Keratinocyte (primary cell): ENCODE results near the gene ENTPD6. TPM values are rescaled to one million over a fixed set of nuclear protein-coding genes. Genes with fewer than 3 reads are reported as not detected.

Experiments used
- DNase-seq: peaks from one replicate; pipeline ENCODE4 v3.0.0-alpha.2; 2011; ENCODE audit warnings: low read depth, missing footprints, low spot score
- FAIRE-seq: peaks from 2 replicates; lab custom pipeline; 2011; peaks lifted over from hg19 to GRCh38; lab: Jason Lieb, UNC
- H2AFZ ChIP-seq: 2 replicates; pipeline ENCODE4 v1.6.0; 2012; ENCODE audit warnings: low read length, control low read depth, inconsistent platforms; ENCODE audit not compliant: control insufficient read depth
- H3K27ac ChIP-seq: 2 replicates; pipeline ENCODE4 v1.5.1; 2011; ENCODE audit warnings: low read length; ENCODE audit not compliant: control insufficient read depth, insufficient read depth
- H3K27me3 ChIP-seq: 3 replicates; pipeline ENCODE4 v1.6.0; 2011; ENCODE audit warnings: low read length; ENCODE audit not compliant: control insufficient read depth, insufficient read depth; ENCODE audit errors: extremely low read depth
- H3K36me3 ChIP-seq, 2 experiments: 2 replicates in 1 of 2; 3 replicates in 1 of 2; pipeline ENCODE4 v1.5.1; 2011; ENCODE audit warnings: low read length in 2 of 2, mild to moderate bottlenecking in 1 of 2; ENCODE audit not compliant: control insufficient read depth in 2 of 2, insufficient read depth in 2 of 2; ENCODE audit errors: extremely low read depth in 1 of 2
- H3K4me1 ChIP-seq: 3 replicates; pipeline ENCODE4 v1.5.1; 2011; ENCODE audit warnings: low read length; ENCODE audit not compliant: control insufficient read depth, insufficient read depth; ENCODE audit errors: extremely low read depth
- H3K4me2 ChIP-seq: 3 replicates; pipeline ENCODE4 v1.6.0; 2011; ENCODE audit warnings: low read depth, low read length; ENCODE audit not compliant: control insufficient read depth, insufficient read depth; ENCODE audit errors: extremely low read depth
- H3K4me3 ChIP-seq, 3 experiments: fragments of 200-600 bp in 1 of 3; sonication (generic) in 1 of 3; 2 replicates in 2 of 3; 3 replicates in 1 of 3; pipeline ENCODE4 v1.5.1; 2011 to 2016; ENCODE audit warnings: low read length in 3 of 3, mild to moderate bottlenecking in 3 of 3, control low read depth in 2 of 3, inconsistent platforms in 1 of 3, low read depth in 1 of 3, mixed read lengths in 1 of 3, mixed run types in 1 of 3, moderate library complexity in 1 of 3; ENCODE audit not compliant: control insufficient read depth in 2 of 3, insufficient read depth in 2 of 3; ENCODE audit errors: extremely low read depth in 1 of 3
- H3K79me2 ChIP-seq: 2 replicates; pipeline ENCODE4 v1.6.0; 2012; ENCODE audit warnings: low read length; ENCODE audit not compliant: control insufficient read depth, insufficient read depth
- H3K9ac ChIP-seq: 3 replicates; pipeline ENCODE4 v1.6.0; 2011; ENCODE audit warnings: low read length; ENCODE audit not compliant: control insufficient read depth, insufficient read depth; ENCODE audit errors: extremely low read depth
- H3K9me1 ChIP-seq: 3 replicates; pipeline ENCODE4 v1.6.0; 2011; ENCODE audit warnings: low read length; ENCODE audit not compliant: control insufficient read depth, insufficient read depth; ENCODE audit errors: extremely low read depth
- H3K9me3 ChIP-seq: 2 replicates; pipeline ENCODE4 v1.5.1; 2012; ENCODE audit warnings: low read depth, low read length; ENCODE audit not compliant: control insufficient read depth
- H4K20me1 ChIP-seq: 3 replicates; pipeline ENCODE4 v1.6.0; 2011; ENCODE audit warnings: low read length; ENCODE audit not compliant: control insufficient read depth, insufficient read depth; ENCODE audit errors: extremely low read depth
- EZH2 ChIP-seq: IDR thresholded peaks from one replicate; pipeline ENCODE4 v1.6.1; 2012; ENCODE audit warnings: inconsistent platforms, mild to moderate bottlenecking, low read length, moderate library complexity
- dilution Hi-C: fragments of 300-500 bp; cut with MboI; formaldehyde crosslinking; loops from one replicate; pipeline ENCODE4 v1.7.0; 2020; ENCODE audit warnings: low sequenced_read_pairs; ENCODE audit not compliant: extremely low pct_ligation_motif_present
- polyA plus RNA-seq, 5 experiments: library from polyadenylated mRNA; depleted of rRNA in 3 of 5; stranded (reverse) in 3 of 5; stranded (forward) in 1 of 5; unstranded in 1 of 5; fragments of >200 nt; gene quantifications; 1 replicate in 1 of 5; 2 replicates in 3 of 5; 3 replicates in 1 of 5; pipeline versions ENCODE4 v1.2.1 to v1.2.3, GENCODE V29; 2011 to 2012; ENCODE audit warnings: missing spikeins in 2 of 5, low read depth in 1 of 5, low replicate concordance in 1 of 5
- TF ChIP-seq, protein P1 (sequence below), 3 experiments: IDR thresholded peaks in 1 of 3; conservative IDR thresholded peaks in 1 of 3; optimal IDR thresholded peaks in 1 of 3; 2 replicates in 2 of 3; 3 replicates in 1 of 3; pipeline versions ENCODE3 to v1.5.1; 2011; ENCODE audit warnings: low read length in 3 of 3, mild to moderate bottlenecking in 3 of 3, moderate library complexity in 2 of 3, control low read depth in 1 of 3, inconsistent platforms in 1 of 3; ENCODE audit not compliant: insufficient read depth in 2 of 3; ENCODE audit errors: extremely low read depth in 1 of 3

ENTPD6 gene
- polyA plus RNA-seq, 1 donor (not counting 4 experiments of a cell fraction or from before 2014, with no cell fraction given), result 57.8 TPM

DNA sequence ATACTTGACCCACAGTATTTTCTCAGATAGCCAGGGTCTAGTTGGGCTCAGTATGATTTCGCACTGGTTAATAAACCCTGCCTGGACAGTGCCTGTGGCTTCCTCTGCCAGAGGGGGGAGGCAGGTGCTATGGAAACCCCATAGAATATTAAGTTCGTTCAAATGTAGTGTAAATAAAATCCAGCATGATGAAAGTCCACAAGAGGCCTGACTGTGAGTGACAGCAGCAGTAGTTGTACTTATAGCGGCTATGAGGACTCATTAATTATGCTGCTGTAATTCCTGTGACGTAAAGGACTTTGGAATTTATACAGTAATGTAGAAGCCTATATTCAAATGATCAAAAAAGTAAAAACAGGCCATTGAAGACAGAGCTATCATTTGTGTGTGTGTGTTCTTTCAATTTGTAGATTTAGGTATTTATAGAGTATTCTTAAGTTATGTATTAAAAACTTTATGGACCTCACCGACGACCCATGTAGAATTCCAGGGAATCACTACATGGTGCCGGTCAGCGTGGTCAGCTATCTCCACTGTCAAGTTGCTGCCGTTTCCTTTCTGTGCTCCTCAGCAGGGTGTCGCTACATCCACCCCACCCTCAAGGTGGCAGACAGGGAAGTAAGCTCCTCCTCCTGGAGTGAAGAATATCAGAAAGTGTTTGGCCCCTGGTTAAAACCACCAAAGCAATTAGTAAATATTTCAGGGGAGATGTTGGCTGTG is 62.4 kb downstream of the ENTPD6 start:
- DNase-seq, result no peak
- H3K4me1 ChIP-seq, result peaks cover 3% of the 10 kb centered on the region
- dilution Hi-C loops, result no loop called here
- TF ChIP-seq EZH2, result no peak
- TF ChIP-seq, protein P1, sequence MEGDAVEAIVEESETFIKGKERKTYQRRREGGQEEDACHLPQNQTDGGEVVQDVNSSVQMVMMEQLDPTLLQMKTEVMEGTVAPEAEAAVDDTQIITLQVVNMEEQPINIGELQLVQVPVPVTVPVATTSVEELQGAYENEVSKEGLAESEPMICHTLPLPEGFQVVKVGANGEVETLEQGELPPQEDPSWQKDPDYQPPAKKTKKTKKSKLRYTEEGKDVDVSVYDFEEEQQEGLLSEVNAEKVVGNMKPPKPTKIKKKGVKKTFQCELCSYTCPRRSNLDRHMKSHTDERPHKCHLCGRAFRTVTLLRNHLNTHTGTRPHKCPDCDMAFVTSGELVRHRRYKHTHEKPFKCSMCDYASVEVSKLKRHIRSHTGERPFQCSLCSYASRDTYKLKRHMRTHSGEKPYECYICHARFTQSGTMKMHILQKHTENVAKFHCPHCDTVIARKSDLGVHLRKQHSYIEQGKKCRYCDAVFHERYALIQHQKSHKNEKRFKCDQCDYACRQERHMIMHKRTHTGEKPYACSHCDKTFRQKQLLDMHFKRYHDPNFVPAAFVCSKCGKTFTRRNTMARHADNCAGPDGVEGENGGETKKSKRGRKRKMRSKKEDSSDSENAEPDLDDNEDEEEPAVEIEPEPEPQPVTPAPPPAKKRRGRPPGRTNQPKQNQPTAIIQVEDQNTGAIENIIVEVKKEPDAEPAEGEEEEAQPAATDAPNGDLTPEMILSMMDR (optimal IDR thresholded peaks at IDR 0.05 in 1 of 3, IDR thresholded peaks at IDR 0.05 in 1 of 3, conservative IDR thresholded peaks at IDR 0.05 in 1 of 3; ENCODE audit: extremely low read depth in 1 of 3, insufficient read depth in 2 of 3, low read length in 3 of 3), result no peak
- no peak overlapping the region for H3K9ac ChIP-seq
- peaks cover 34 to 36% of the 10 kb centered on the region in 2 experiments for H3K36me3 ChIP-seq
- no peak overlapping the region for H2AFZ ChIP-seq
- no peak for FAIRE-seq
- H3K9me1 ChIP-seq, result no peaks in the 10 kb centered on the region
- H4K20me1 ChIP-seq, result peaks cover 28% of the 10 kb centered on the region
- no peaks in the 10 kb centered on the region for H3K27me3 ChIP-seq
- H3K27ac ChIP-seq, result no peak overlapping the region
- no peak overlapping the region for H3K4me3 ChIP-seq
- H3K4me2 ChIP-seq, result no peak overlapping the region
- H3K79me2 ChIP-seq, result peaks cover 70% of the 10 kb centered on the region
- no peaks in the 10 kb centered on the region for H3K9me3 ChIP-seq

DNA sequence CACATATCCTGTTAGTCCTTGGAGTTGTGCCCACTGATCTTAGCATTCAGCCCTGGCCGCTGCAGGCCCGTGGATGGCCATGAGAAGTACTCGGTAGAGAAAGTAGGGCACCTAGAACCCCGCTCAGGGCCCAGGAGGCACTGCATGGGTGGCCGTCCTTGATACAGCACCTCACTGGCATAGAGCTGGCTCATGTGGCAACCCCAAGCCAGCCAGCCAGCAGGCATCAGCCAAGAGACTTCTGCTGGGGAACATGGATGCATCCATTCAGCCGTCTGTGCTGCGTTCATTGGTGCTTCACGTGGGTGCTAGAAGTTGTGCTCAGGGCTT is 62.9 kb downstream of the ENTPD6 start:
- TF ChIP-seq, protein P1 (optimal IDR thresholded peaks at IDR 0.05 in 1 of 3, IDR thresholded peaks at IDR 0.05 in 1 of 3, conservative IDR thresholded peaks at IDR 0.05 in 1 of 3; ENCODE audit: extremely low read depth in 1 of 3, insufficient read depth in 2 of 3, low read length in 3 of 3), result no peak
- no peak for TF ChIP-seq EZH2
- Histone ChIP-seq H3K9me1 (no peaks in the 10 kb centered on the region), H2AFZ (no peak overlapping the region), H3K9me3 (no peaks in the 10 kb centered on the region), H3K27me3 (no peaks in the 10 kb centered on the region), H3K79me2 (peaks cover 66% of the 10 kb centered on the region), H3K27ac (no peak overlapping the region), H3K4me2 (no peak overlapping the region), H4K20me1 (peaks cover 24% of the 10 kb centered on the region), H3K36me3 (peaks cover 33 to 36% of the 10 kb centered on the region in 2 experiments), H3K9ac (no peak overlapping the region), H3K4me3 (no peak overlapping the region), H3K4me1 (peaks cover 3% of the 10 kb centered on the region)
- dilution Hi-C loops, result no loop called here
- FAIRE-seq (no peak), DNase-seq (no peak)
